Hepatocyte (in vitro differentiated cells): ENCODE data around the gene NRDC.

ENCODE experiments used
- CTCF ChIP-seq: fragments of 200-600 bp; sonication (generic); IDR thresholded peaks from 2 replicates; pipeline ENCODE4 v1.5.1; 2016; ENCODE audit warnings: antibody characterized with exemption, mild to moderate bottlenecking; ENCODE audit not compliant: poor library complexity
- EZH2 ChIP-seq: fragments of 200-600 bp; sonication (generic); IDR thresholded peaks from 2 replicates; pipeline ENCODE4 v1.6.1; 2016; ENCODE audit warnings: antibody characterized with exemption, mild to moderate bottlenecking, borderline replicate concordance
- EZH2phosphoT487 ChIP-seq: fragments of 200-600 bp; sonication (generic); IDR thresholded peaks from one replicate; pipeline ENCODE4 v1.6.1; 2018; ENCODE audit warnings: antibody characterized with exemption, mild to moderate bottlenecking, low read depth, moderate library complexity; ENCODE audit not compliant: unreplicated experiment, severe bottlenecking

- TF ChIP-seq EZH2, result no peak
- TF ChIP-seq CTCF, result no peak
- TF ChIP-seq EZH2phosphoT487, result no peak
Measured at GRCh38 chr1:51792864-51793263, 85.7 kb downstream of the NRDC start.
